Activated gamma-delta T cell treated with Interleukin-2 at 50 U/mL for 16 hours (primary cell): Measurements from ENCODE around the gene TMPRSS5.
"Not testable (repeated sequence)": the region's sequence is repeated elsewhere in the genome, so short reads cannot be mapped to it uniquely, and the experiment has no call there.

Experiments used
- DNase-seq: peaks from one replicate; pipeline ENCODE4 v3.0.0-alpha.2; 2020

Gene TMPRSS5

DNA sequence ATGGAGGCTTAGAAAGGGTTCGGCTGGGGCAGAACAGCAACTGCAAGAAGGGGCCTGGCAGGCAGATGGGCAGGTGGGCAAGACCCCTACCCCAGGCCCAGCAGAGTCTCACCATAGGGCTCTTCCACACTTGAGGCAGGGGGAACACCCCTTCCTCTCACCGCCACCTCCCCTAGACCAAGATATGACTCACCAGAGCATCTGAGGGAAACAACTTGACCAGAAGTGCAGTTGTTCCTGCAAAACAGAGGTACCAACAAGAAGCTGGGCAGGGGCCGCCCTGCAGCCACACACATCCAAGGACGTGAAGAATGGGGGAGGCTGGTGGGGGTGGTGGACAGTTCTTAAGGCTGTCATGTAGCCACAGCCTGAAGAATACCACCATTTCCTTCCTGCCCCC is 10.9 kb downstream of the TMPRSS5 start:
- DNase-seq, result no peak

DNA sequence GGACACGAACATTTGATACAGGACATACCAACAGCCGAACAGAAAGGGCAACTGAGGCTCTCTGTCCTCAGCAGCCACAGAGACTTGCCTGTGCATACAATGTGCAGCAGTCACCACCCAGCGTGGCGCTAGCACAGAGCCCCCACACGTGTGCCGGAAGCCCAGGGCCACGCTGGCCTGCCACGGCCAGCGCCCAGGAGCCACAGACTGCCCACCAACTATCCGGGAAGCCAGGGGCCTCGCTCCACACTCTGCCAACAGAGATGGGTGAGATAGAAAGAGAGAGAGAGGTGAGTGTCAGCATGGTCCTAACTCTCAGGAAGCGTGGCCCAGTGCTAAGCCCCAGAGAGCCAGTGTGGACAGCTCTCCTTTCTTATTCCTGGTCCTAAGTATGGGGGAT is 11.7 kb downstream of the TMPRSS5 start:
- no peak for DNase-seq

DNA sequence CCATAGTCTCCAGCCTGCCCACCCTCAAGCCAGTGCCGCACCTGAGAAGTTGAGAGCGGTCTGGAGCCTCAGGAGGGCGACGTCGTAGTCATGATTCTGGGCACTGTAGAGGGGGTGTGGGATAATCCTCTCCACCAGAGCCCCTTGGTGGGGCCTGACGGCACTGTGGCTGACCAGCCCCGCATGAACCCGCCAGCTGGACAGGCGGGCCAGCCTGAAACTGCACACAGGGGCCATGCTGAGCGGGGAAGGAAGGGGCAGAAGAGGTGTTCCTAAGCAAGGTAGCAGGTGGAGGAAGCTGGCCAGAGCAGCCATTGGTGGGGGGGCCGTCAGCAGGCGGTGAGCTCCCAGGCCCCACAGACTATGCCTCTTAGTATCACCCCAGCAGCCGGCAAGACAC is 13.1 kb downstream of the TMPRSS5 start:
- no peak for DNase-seq

- DNase-seq, result no peak
Measured at GRCh38 chr11:113690619-113691569, 15.2 kb downstream of the TMPRSS5 start.

GRCh38 chr11:113689768-113690618 is 16.1 kb downstream of the TMPRSS5 start:
- no peak for DNase-seq

DNA sequence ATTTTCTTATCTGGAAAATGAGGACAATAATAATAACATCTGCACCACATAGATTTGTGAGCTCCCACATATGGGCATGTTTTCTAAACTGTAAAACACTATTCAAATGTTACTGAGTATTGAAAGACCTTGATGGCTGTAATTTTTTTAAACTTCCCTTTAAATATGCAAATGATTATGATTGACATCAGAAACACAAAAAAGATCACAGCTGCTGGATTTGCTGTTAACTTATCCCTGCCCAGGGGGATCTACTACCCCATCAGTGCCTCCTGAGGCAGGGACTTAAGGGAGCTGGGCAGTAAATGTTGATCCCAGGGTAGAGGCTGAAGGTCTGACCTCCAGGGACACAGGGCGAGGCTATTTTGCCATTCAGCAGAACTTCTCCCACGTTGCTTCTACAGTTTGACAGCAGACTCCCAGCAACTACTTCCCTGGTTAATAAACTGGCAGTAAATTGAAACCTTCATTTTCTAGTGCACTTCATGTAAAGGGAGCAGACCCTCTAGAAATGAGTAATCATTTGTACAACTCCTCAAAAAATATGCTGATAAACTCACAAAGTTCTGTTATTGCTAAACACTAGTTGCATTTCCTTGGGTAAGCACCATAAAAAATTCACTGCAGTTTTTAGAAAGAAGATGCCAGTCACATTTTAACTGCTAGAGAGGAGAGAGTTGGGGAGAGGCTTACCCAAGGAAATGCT is 20.3 kb downstream of the TMPRSS5 start:
- DNase-seq, result no peak

DNA sequence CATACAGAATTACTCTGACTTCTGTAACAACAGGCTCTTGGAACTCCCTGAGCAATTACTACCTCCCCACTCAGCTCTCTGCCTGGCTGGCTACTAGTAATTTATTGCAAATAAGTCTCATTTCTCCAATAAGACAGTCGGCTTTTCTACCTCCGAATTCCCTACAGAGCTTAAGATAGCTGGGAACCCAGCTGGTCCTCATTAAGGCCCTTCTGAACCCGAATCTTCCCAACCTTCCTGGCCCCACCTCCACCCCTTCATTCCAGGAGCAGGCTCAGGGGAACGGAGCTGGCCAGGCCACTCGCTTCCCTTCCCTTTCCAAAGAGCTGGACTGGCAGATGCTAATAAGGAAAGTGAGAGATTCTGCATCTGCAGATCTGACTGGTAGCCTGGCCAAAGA is 21.6 kb downstream of the TMPRSS5 start:
- DNase-seq, result no peak

- no peak for DNase-seq
Measured at GRCh38 chr11:113683481-113684046, 22.5 kb downstream of the TMPRSS5 start.

GRCh38 chr11:113681711-113682413 is 24.2 kb downstream of the TMPRSS5 start:
- DNase-seq, result no peak

DNA sequence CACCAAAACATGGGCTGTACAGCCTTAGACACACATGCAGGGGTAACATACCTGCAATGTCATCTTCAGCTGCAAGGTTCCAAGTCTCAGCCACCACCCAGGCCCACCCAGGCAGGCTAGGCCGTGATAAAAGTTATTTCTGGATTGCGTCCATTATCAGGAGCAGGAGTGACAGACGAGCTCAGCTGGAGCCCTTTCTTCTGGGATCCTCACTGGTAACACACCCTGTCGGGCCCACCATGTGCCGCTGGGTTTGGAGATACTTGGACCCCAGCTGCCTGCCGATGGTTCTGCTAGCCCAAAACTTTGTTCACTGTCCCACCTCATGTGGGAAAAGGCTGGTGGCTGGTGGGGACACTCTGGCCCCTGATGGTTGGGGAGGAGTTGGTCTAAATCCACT is 24.8 kb downstream of the TMPRSS5 start:
- DNase-seq, result no peak

- no peak for DNase-seq
Measured at GRCh38 chr11:113677685-113678084, 28.4 kb downstream of the TMPRSS5 start.

- DNase-seq, result no peak
Measured at GRCh38 chr11:113675565-113675964, 30.5 kb downstream of the TMPRSS5 start.

DNA sequence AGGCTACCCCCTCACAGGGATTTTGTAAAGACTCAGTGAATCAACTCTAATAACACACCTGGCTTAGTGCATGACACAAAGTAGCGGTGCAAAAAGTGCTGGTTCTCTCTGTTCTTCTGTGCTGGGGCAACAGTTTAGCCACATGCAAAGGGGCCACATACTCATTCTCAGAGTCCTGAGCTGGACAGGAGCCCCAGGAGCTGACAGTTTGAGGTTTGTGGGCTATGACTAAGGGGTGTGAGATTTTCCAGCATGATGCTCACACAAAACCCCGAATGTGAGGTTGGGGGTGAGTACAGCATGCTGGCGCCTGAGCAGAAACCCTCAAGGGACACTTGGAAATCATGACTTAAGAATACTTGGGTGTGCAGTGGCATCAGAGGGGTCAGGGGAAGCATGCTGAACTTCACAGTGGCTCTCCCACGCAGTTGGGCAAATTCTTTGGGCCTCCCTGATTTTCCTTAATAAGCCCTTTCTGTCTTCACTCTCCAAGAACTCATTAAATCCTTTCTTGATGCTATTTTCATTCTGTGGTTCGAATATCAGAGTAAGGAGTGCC is 31.0 kb downstream of the TMPRSS5 start:
- DNase-seq, result no peak

DNA sequence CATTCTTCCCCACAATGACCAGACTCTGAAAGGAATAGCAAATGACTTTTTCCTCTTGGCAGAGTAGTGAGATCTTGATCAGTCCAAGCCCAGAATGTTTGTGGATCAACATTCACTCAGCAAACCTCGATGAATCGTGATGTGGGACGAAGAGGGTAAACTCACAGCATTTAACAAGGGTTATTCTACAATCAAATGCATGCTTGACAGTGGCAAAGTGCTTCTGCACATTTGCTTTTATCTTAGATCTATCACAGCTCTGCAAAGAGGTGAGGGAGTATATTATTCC is 31.8 kb downstream of the TMPRSS5 start:
- DNase-seq, result no peak

DNA sequence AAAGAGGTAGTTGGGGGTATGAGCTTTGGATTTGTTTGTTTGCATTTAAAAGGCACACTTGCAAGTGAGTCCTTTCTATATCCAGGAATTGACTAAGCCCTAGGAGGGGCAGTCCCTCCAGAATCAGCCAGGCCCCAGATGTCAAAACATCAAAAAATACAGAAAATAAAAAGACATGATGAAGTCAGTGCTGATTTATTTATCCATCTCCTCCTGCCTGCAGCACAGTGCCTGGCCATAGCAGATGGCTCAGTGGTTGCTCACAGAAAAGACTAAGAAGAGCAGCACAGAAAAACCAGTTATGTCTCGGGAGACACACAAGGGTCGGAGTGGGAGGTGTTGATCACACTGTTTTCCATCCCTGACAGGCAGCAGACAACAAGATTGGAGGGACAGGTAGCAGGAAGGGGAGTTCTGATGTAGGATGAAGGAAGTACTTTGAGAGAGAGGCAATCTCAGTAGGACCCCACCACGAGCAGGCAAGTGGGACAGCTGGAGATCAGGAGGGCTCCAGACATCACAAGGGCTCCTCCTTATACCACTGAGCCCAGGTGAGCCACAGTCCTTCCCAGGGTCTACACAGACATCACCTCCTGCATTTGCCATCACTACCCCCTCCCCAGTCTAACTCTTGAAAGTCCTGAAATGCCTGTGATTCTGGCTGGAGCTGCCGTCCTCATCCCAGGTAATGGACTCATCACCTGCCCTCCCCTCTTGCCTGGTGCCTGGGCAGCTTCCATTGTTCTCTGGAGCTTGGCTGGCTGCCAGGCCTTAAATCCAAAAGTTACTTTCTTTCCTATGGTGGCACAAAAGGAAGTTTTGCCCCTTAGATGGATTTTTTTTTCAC is 32.3 kb downstream of the TMPRSS5 start:
- no peak for DNase-seq

DNA sequence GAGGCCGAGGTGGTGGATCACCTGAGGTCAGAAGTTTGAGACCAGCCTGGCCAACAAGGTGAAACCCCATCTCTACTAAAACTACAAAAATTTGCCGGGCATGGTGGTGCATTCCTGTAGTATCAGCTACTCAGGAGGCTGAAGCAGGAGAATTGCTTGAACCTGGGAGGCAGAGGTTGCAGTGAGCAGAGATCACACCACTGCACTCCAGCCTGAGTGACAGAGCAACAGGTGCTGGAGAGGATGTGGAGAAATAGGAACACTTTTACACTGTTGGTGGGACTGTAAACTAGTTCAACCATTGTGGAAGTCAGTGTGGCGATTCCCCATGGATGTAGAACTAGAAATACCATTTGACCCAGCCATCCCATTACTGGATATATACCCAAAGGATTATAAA is 34.2 kb downstream of the TMPRSS5 start:
- DNase-seq, result not testable (repeated sequence)

DNA sequence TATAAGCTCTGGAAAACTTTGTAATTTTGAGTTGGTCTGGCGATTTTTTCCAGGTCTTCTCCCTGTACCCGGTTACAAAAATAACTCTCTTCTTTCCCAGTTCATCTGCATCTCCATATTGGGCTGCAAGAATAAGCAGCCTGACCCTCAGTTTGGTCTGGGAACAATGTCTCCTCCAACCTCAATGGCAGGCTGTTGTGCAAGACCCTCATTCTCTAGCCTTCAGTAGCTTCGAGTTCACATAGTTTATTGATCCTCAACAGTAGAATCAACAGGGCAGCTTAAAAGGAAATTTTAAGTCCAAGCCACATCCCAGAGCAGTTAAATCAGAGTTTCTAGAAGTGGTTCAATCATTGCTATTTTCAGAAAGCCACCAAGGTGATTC is 35.3 kb downstream of the TMPRSS5 start:
- no peak for DNase-seq

DNA sequence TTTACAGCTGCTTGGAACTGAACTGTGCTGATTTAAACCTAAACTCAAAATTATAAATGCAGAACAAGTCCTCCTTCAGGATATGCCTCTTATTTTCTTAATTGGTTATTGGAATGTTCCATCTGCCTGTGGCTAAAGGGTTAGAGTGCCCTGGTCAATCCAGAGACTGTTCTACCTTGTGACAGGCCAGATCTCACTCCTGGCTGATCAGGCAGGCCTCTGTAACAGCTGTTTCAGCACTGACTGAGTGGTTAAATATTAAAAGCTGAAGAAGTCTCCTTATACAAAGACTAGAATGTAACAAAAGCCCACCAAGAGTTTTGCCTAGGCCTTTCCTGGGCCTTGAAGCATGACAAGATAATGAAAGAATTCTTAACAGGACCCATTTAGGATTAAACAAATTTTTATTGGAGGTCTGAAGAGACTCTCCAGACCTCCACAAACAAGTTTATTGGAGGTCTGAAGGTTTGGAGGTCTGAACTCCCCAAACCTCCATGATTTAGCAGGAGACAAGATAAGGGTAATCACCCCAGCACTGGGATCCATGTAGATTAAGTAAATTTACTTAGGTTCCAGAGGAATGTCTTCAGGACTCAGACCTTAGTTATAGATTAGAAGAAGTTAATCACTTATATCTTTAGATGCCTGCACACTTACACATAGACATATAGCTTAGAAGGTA is 35.8 kb downstream of the TMPRSS5 start:
- DNase-seq, result no peak

DNA sequence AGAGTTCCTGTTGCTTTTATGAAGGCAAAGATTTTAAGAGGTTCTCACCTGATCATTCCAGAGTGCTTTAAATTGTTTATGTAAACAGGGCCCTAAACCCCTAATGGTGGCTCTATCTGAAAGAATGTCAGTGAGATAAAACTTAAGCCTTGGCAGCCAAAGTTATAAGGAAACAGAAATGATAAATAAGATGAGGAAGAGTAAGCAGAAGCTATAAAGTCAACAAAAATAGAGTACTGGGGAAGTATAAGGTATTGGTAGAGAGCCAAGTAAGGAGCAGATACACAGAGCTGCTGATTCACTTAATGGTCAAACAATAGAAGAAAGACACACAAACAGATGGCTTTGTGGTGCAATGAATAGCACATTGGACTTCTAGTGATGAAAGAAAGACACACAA is 37.9 kb downstream of the TMPRSS5 start:
- no peak for DNase-seq

GRCh38 chr11:113667801-113668200 is 38.3 kb downstream of the TMPRSS5 start:
- DNase-seq, result no peak

DNA sequence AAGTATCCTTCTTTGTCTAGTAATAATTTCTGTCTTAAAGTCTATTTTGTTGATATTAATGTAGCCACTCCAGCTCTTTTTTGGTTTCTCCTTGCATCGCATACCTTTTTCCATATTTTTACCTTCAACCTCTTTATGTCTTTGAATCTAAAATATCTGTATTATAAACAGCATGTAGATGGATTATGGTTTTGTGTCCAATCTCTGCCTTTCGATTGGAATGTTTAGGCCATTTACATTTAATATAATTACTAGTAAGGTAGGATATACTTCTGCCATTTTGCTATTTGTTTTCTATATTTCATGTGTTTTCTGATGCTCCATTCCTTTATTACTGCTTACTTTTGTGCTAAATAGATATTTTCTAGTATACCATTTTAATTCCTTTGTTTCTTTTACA is 39.5 kb downstream of the TMPRSS5 start:
- no peak for DNase-seq
